ENCODE data around the gene CRISPLD2.

The CRISPLD2 gene

DNA sequence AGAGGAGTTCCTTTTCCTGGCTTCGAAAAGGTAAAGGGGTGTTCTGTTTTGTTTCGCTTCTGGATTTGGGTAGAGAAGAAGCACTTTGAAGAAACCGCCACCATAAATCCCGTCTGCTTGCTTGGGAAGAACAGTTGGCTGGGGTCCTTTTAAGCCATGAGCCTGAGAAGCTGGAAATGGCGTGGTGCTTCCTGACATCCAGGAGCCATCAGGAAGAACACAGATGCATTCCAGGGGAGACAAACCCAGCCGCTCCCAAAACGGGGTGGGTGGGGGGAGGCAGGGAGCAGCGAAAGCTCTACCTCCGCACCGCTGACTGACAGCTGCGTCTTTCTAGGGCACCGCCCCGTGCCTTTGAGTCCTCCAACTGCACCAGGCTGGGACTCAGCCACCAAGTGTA, 99.9 kb downstream of the CRISPLD2 start:
- no peak for DNase-seq (ENCODE audit: extremely low read depth, low read depth)
- no peak overlapping the region for H3K4me3 ChIP-seq (replicated peaks; ENCODE audit: low read depth, low read length)

DNA sequence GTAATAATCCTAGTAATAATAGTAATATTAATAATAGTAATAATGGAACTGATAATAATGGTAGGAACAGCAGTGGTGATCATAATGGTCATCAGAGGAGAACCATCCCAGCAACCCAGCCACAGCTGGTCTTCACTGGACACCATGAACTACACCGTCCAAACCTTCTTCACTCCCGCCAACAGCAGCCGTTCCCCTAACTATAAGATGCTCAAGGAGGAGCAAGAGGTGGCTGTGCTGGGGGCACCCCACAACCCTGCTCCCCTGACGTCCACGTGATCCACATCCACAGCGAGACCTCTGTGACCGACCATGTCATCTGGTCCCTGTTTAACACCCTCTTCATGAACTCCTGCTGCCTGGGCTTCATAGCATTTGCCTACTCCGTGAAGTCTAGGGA, 100.5 kb downstream of the CRISPLD2 start:
- no peak for DNase-seq (ENCODE audit: extremely low read depth, low read depth)
- H3K4me3 ChIP-seq (replicated peaks; ENCODE audit: low read depth, low read length) = no peak overlapping the region
- TF ChIP-seq, protein P1, sequence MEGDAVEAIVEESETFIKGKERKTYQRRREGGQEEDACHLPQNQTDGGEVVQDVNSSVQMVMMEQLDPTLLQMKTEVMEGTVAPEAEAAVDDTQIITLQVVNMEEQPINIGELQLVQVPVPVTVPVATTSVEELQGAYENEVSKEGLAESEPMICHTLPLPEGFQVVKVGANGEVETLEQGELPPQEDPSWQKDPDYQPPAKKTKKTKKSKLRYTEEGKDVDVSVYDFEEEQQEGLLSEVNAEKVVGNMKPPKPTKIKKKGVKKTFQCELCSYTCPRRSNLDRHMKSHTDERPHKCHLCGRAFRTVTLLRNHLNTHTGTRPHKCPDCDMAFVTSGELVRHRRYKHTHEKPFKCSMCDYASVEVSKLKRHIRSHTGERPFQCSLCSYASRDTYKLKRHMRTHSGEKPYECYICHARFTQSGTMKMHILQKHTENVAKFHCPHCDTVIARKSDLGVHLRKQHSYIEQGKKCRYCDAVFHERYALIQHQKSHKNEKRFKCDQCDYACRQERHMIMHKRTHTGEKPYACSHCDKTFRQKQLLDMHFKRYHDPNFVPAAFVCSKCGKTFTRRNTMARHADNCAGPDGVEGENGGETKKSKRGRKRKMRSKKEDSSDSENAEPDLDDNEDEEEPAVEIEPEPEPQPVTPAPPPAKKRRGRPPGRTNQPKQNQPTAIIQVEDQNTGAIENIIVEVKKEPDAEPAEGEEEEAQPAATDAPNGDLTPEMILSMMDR (IDR thresholded peaks at IDR 0.05; ENCODE audit: low read depth, low read length, missing control alignments) = no peak

More for the DNA sequence above, 99.9 kb downstream of the CRISPLD2 start:
- TF ChIP-seq, protein P1 (IDR thresholded peaks at IDR 0.05; ENCODE audit: low read depth, low read length, missing control alignments) = no peak

DNA sequence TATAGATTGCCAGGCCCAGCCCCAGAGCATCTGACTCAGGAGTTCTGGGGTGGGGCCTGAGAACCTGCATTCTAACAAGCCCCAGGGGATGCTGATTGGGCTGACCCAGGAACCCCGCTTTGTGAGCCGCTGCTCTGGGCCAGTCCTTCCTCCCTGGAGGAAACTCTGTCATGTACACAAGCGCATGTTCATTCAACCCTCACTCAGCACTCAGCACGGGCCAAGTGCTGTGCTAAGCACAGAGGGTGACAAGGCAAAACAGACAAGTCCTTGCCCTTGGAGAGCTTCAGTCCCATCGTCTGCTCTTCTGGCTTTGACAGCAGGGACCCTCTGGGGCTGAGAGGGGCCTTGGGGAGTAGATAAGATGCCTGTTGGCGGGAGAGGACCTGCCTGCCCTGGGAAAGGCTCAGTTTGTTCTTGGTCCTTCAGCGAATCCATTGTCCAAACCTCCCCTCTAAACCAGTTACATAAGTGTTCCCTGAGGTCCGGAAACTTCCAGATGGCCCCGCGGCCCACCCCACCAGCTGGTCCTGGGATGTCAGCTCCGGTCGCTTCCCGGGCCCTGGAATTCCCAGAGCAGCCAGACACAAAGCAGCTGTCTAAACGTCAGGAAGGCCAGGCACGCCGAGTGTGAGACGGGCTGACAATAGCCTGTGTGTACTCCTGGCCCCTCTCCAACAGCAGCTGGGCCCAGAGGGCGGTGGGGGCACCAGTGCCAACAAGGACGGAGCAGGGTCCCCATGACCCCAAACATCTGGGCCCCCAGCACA, 102.8 kb downstream of the CRISPLD2 start:
- DNase-seq (ENCODE audit: extremely low read depth, low read depth) = no peak
- H3K4me3 ChIP-seq (replicated peaks; ENCODE audit: low read depth, low read length) = no peak overlapping the region
- TF ChIP-seq, protein P1 (IDR thresholded peaks at IDR 0.05; ENCODE audit: low read depth, low read length, missing control alignments) = no peak

DNA sequence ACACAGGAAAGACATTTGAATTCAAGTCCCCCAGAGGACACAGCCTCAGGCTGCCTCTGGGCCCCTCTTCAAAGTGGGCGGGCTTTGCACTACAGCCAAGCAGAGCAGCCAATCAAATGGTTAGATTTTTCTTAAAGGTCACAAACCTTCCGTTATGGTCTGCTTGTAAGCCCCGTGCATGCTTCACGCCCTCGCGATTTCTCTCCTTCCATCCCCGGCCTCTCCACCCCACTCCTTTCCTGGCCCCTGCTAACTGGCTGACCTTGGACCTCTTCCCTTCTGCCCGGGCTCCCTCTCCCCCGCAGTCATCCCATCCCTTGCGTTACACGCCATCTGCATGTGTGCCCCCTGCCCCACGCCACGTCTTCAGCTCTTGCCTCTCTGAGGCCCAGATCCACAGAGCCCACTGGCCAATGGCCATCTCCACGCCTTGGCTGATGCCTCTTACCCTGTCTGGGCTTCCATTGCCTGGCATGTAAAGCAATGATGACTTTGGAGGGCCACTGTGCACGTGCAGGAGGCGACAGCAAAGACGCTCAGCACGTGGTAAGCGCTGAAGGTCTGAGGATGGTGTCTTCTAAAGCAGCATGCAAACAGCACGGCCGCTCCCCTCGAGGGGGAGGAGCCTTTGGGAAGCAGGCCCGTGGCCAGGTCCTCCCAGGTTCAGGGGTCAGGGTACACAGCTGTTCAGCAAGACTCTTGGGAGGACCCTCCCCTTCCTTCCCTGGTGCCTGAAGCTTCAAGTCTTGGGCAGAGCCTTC, 104.7 kb downstream of the CRISPLD2 start:
- no peak overlapping the region for H3K4me3 ChIP-seq (replicated peaks; ENCODE audit: low read depth, low read length)
- TF ChIP-seq, protein P1 (IDR thresholded peaks at IDR 0.05; ENCODE audit: low read depth, low read length, missing control alignments) = no peak
- no peak for DNase-seq (ENCODE audit: extremely low read depth, low read depth)

DNA sequence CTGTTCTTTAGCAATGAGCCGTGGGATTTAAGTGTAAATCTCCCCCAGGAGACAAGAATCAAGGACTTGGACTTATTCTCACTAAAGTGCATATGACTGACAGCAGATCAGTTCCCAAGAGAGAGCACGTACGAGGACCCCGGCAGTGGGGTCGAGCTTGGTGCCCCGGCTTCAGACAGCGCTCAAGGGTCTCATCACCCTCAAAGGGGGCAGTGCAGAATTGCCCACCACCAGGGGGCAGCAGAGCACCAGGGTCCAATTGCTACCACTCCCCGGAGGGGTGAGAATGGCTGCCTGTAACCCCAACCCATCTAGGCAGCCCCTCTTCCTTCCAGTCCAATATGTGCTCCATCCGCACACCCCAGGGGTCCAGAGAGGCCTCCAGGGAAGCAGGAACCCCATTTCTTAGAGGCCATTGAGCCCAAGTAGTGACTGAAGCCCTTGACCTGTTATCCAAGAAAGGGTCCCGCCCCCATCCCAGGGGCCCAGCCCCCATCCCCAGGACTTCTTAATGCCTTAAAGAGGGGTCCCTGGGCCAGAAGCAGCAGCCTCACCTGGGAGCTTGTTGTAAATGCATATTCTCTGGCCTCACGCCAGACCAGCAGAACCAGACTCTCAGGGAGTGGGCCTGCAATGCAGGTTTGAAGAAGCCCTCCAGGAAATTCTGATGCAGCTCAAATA, 105.4 kb downstream of the CRISPLD2 start:
- DNase-seq (ENCODE audit: extremely low read depth, low read depth) = no peak
- TF ChIP-seq, protein P1 (IDR thresholded peaks at IDR 0.05; ENCODE audit: low read depth, low read length, missing control alignments) = peak; percentile 90
- H3K4me3 ChIP-seq (replicated peaks; ENCODE audit: low read depth, low read length) = no peak overlapping the region

DNA sequence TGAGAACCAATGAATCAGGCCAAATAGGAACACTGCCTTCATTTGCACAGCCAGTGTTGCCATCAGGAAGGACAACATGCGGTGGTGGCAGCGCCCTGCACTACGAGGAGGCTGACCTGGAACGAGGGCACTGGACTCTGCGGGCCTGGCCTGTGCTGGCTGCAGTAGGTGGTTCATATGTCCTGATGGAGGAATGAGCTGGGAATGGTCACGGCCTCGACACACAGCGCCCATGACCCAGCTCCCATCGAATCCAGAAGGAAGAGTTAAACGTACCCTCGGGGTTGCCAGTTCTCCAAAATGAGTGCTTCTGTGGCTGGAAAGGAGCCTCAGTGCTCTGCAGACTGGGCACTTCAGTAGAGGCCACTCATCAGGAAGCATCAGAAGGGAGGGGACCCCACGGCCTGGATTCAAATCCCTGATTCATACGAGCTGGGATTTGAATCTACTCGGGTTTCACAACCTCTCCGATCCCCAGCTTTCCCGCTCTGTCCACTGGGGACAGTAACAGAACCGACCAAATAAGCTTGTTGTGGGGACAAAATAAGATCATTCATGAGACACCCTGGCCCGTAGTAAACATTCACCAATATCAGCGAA, 106.1 kb downstream of the CRISPLD2 start:
- H3K4me3 ChIP-seq (replicated peaks; ENCODE audit: low read depth, low read length) = no peak overlapping the region
- TF ChIP-seq, protein P1 (IDR thresholded peaks at IDR 0.05; ENCODE audit: low read depth, low read length, missing control alignments) = no peak
- no peak for DNase-seq (ENCODE audit: extremely low read depth, low read depth)
